CD4-positive, alpha-beta T cell (primary cell): ENCODE results near the gene SUPT6H. TPM values are rescaled to one million over a fixed set of nuclear protein-coding genes. Genes with fewer than 3 reads are reported as not detected.
A peak's percentile ranks its signal among the peaks of the same experiment; 100 is the strongest.

Source experiments
- ATAC-seq: fragments of 200-7000 bp; cut with Tn5 transposase; one replicate; pipeline ENCODE4 v1.10.0; 2022; ENCODE audit warnings: mild to moderate bottlenecking; ENCODE audit not compliant: poor library complexity
- CTCF ChIA-PET: fragments of 350-600 bp; sonication (Branson Sonifier 250); formaldehyde crosslinking; loops from one replicate; lab custom pipeline; 2021; ENCODE audit warnings: antibody characterized with exemption, inconsistent platforms; lab: Charles Lee
- POLR2A ChIA-PET: fragments of 350-600 bp; sonication (Branson Sonifier 250); formaldehyde crosslinking; loops from one replicate; lab custom pipeline; 2021; ENCODE audit warnings: antibody characterized with exemption, inconsistent platforms; lab: Charles Lee
- DNase-seq, 14 experiments: peaks; one replicate each; pipeline ENCODE4 v3.0.0-alpha.2; 2013 to 2020; ENCODE audit warnings: mixed read lengths in 2 of 14
- H3K27ac ChIP-seq, 2 donors: one replicate each; pipeline versions ENCODE4 v1.5.1 to v1.7.0; 2013; ENCODE audit warnings: low read length in 2 of 2, low read depth in 1 of 2, mild to moderate bottlenecking in 1 of 2
- H3K27me3 ChIP-seq, 2 experiments: 1 replicate in 1 of 2; 2 replicates in 1 of 2; pipeline versions ENCODE4 v1.6.1 to v1.7.0; 2013; ENCODE audit warnings: low read length in 2 of 2, control low read depth in 1 of 2, mild to moderate bottlenecking in 1 of 2, moderate library complexity in 1 of 2; ENCODE audit not compliant: insufficient read depth in 2 of 2, control insufficient read depth in 1 of 2
- H3K36me3 ChIP-seq: one replicate; pipeline ENCODE4 v1.6.1; 2013; ENCODE audit warnings: low read length, control low read depth; ENCODE audit not compliant: insufficient read depth
- H3K4me1 ChIP-seq: one replicate; pipeline ENCODE4 v1.6.1; 2013; ENCODE audit warnings: low read length, control low read depth; ENCODE audit not compliant: insufficient read depth
- H3K4me3 ChIP-seq: one replicate; pipeline ENCODE4 v1.5.1; 2013; ENCODE audit warnings: mild to moderate bottlenecking, low read length, moderate library complexity
- H3K9me3 ChIP-seq, 2 experiments: 1 replicate in 1 of 2; 2 replicates in 1 of 2; pipeline versions ENCODE4 v1.6.1 to v1.7.0; 2013; ENCODE audit warnings: low read length in 2 of 2, mild to moderate bottlenecking in 2 of 2, control low read depth in 1 of 2, moderate library complexity in 1 of 2; ENCODE audit not compliant: control insufficient read depth in 1 of 2, insufficient read depth in 1 of 2
- H3K27ac Mint-ChIP-seq: one replicate; pipeline ENCODE4 v1.8.0; 2020; ENCODE audit warnings: mixed read lengths
- H3K27me3 Mint-ChIP-seq: one replicate; pipeline ENCODE4 v1.8.0; 2021; ENCODE audit warnings: mixed read lengths
- H3K36me3 Mint-ChIP-seq: one replicate; pipeline ENCODE4 v1.8.0; 2021; ENCODE audit warnings: low read depth, mixed read lengths
- H3K4me1 Mint-ChIP-seq: one replicate; pipeline ENCODE4 v1.8.0; 2021; ENCODE audit warnings: low read depth, mixed read lengths
- H3K4me3 Mint-ChIP-seq: one replicate; pipeline ENCODE4 v1.8.0; 2020; ENCODE audit warnings: mild to moderate bottlenecking, mixed read lengths
- H3K9me3 Mint-ChIP-seq: one replicate; pipeline ENCODE4 v1.8.0; 2020; ENCODE audit warnings: mixed read lengths
- CTCF ChIP-seq: fragments of 200-600 bp; IDR thresholded peaks from one replicate; pipeline ENCODE4 v1.8.0; 2022; ENCODE audit warnings: antibody characterized with exemption, mild to moderate bottlenecking
- intact Hi-C, 2 experiments: fragments of 100-400 bp; cut with DNase I in 1 of 2; cut with micrococcal nuclease in 1 of 2; formaldehyde crosslinking; loops; one replicate each; pipeline versions ENCODE4 v1.15.1 to v1.9.0; 2023 to 2025; cut with DNase I, micrococcal nuclease
- total RNA-seq, 174 experiments: library from RNA in 2 of 174; stranded (reverse) in 2 of 174; gene quantifications; one replicate each; pipeline ENCODE4 v1.2.3 and lab custom pipeline; 2021 to 2026

Gene SUPT6H
- total RNA-seq, 2 experiments from 2014 or later: 149 to 151 TPM

DNA sequence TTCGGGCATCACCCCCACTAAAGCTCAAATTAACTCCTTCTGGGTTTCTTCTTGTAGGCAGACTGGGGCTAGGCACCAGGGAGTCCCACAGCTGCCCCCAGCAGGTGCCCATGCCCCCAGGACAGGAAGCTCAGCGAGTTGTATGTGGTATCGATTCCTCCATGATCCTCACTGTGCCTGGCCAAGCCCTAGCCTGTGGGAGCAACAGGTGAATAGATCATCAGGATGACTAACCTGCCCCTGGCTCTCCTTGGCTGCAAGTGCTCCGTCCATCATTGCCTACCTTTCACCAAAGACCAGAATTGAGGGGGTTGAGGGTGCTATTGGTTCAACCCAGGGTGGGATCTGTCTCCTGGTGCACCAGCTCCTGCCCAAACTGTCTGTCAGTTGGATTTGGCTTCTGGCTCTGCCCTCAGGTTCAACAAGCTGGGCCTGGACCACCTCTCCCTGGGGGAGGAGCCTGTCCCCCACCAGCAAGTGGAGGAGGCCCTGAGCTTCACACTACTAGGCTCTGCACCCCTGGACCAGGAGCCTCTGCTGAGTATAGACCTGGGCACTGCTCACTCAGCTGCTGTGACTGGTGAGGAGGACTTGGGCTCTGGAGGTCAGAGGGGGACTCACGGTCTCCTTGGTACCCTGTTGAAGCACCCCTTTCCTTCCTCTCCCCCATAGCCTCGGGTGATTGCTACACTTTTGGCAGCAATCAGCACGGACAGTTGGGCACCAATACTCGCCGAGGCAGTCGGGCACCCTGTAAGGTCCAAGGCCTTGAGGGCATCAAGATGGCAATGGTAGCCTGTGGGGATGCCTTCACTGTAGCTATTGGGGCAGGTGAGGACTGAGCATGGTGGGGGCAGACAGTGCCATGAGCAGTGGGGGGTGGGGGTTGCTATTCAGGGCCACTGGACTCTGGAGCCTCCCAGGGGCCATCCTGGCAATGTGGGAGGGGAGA is 78.7 kb downstream of the SUPT6H start:
- Mint-ChIP-seq H3K27ac (no peak overlapping the region), H3K36me3 (peaks cover 5% of the 10 kb centered on the region), H3K4me3 (no peak overlapping the region), H3K9me3 (no peaks in the 10 kb centered on the region), H3K27me3 (no peaks in the 10 kb centered on the region), H3K4me1 (peaks cover 24% of the 10 kb centered on the region)
- Histone ChIP-seq H3K4me1 (peaks cover 51% of the 10 kb centered on the region), H3K27ac (no peak overlapping the region), H3K27me3 (no peaks in the 10 kb centered on the region), H3K9me3 (no peaks in the 10 kb centered on the region), H3K4me3 (no peak overlapping the region), H3K36me3 (no peaks in the 10 kb centered on the region)
- intact Hi-C loops: loop anchor here in 1 of 2 experiments (10.0 kb wide), 1 partner anchor 844 kb away; the partner anchor contains the start of gene GIT1
- ChIA-PET CTCF (interaction anchor here (1.1 to 2.0 kb wide), 2 partner anchors 9 to 14 kb away, joined by 3 to 6 read pairs; no protein-coding TSS in a partner anchor), POLR2A (interaction anchor here (1.3 to 13.8 kb wide), 2 partner anchors 11 to 13 kb away, joined by 3 to 268 read pairs; partner anchors contain the start of genes NEK8 and TLCD1)
- ATAC-seq: no peak
- no peak for TF ChIP-seq CTCF
- DNase-seq: no peak

DNA sequence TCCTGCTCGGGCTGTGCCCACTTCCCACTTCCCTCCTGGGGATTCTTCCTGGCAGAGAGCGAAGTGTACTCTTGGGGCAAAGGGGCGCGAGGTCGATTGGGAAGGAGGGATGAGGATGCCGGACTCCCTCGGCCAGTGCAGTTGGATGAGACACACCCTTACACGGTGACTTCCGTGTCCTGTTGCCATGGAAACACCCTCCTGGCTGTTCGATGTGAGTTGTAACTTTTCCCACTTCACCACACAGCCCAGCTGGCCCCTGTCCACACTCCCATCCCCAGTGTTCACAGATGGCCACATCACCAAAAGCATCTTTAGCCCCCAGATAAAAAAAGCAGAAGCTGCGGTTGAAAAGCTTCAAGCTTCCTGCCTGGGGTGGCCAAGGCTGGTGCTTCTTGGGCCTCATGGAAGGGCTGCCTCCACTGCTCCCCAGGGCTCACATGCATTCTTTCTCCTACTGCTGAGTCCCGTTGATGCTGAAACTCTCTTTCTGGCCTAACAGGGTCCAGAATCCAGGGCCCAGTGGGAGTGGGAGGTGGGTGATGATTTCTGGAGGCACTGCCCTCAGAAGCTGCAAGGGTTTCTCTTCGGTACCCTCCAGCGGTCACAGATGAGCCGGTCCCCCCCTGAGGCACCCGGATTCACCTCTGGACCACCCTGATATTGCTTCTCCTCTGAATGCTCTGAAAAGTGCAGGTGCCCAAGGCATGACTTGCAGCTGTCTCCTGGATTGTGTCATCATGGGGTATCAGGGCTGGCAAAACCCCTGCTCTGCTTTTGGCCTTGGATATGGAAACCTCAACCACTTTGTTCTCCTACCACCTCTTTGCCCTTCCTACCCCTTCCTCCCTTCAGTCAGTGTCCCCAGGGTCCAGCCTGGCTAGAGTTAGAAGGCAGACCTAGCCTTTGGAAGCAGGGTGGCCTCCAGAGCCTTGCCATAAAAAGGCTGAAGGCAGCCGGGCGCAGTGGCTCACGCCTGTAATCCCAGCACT is 79.6 kb downstream of the SUPT6H start:
- Histone ChIP-seq H3K36me3 (peaks cover 1% of the 10 kb centered on the region), H3K27me3 (no peaks in the 10 kb centered on the region), H3K4me3 (no peak overlapping the region), H3K27ac (no peak overlapping the region), H3K9me3 (no peaks in the 10 kb centered on the region), H3K4me1 (peaks cover 60% of the 10 kb centered on the region)
- POLR2A ChIA-PET: interaction anchor here (13.8 kb wide), 1 partner anchor 14 kb away, joined by 268 read pairs; the partner anchor contains the start of genes NEK8 and TLCD1
- DNase-seq (peak in 2 of 14 experiments; percentile 40 to 43), ATAC-seq (no peak)
- peaks cover 32% of the 10 kb centered on the region for H3K4me1 Mint-ChIP-seq
- no peak overlapping the region for H3K27ac Mint-ChIP-seq
- no peaks in the 10 kb centered on the region for H3K27me3 Mint-ChIP-seq
- intact Hi-C loops: loop anchor here in 1 of 2 experiments (10.0 kb wide), 1 partner anchor 843 kb away; the partner anchor contains the start of gene GIT1
- no peak for TF ChIP-seq CTCF
- H3K36me3 Mint-ChIP-seq: peaks cover 5% of the 10 kb centered on the region
- H3K4me3 Mint-ChIP-seq: no peak overlapping the region
- H3K9me3 Mint-ChIP-seq: no peaks in the 10 kb centered on the region
- CTCF ChIA-PET: interaction anchor here (0.7 to 12.6 kb wide), 3 partner anchors 8 to 375 kb away, joined by 4 to 373 read pairs (median 6); partner anchors contain the start of genes NEK8 and TLCD1
